Uterus (tissue), 2 donors: ENCODE results near the gene CHAD.

Source experiments
- POLR2A ChIP-seq, 2 donors: fragments of 450-650 bp; IDR thresholded peaks; one replicate each; pipeline ENCODE4 v1.6.1; 2016; ENCODE audit warnings: antibody characterized with exemption in 2 of 2, mild to moderate bottlenecking in 1 of 2, moderate library complexity in 1 of 2
- TF ChIP-seq, protein P1 (sequence below), 4 experiments: fragments of 200-600 bp in 2 of 4; fragments of 450-650 bp in 2 of 4; sonication (generic) in 2 of 4; IDR thresholded peaks; one replicate each; pipeline ENCODE4 v1.5.1; 2016 to 2019; ENCODE audit warnings: antibody characterized with exemption in 4 of 4, mild to moderate bottlenecking in 2 of 4, moderate library complexity in 1 of 4

DNA sequence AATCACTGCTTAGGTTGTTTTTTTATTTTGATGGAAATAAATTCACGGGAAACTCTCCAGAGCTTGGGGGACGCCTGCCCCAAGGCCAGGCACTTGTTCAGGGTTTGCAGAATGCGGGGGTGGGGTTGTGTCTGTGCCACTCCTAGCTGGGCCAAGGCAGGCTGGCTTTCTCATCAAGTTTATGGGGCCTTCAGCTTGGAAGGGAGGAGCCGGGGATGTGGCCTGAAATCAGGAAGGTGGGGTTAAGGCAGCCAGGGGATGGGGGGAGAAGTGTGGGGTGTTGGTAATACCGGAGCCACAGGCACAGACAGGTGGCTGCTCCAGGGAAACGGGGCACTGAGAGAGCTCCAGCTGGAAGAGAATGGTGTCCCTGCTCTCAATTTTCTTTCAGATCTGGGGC is 1.7 kb upstream of the CHAD start:
- TF ChIP-seq, protein P1, sequence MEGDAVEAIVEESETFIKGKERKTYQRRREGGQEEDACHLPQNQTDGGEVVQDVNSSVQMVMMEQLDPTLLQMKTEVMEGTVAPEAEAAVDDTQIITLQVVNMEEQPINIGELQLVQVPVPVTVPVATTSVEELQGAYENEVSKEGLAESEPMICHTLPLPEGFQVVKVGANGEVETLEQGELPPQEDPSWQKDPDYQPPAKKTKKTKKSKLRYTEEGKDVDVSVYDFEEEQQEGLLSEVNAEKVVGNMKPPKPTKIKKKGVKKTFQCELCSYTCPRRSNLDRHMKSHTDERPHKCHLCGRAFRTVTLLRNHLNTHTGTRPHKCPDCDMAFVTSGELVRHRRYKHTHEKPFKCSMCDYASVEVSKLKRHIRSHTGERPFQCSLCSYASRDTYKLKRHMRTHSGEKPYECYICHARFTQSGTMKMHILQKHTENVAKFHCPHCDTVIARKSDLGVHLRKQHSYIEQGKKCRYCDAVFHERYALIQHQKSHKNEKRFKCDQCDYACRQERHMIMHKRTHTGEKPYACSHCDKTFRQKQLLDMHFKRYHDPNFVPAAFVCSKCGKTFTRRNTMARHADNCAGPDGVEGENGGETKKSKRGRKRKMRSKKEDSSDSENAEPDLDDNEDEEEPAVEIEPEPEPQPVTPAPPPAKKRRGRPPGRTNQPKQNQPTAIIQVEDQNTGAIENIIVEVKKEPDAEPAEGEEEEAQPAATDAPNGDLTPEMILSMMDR (IDR thresholded peaks at IDR 0.05): no peak
- TF ChIP-seq POLR2A (IDR thresholded peaks at IDR 0.05): no peak
